WTC11 (cell line): ENCODE results near the gene SKI.

Source experiments
- ESRRA ChIP-seq: sonication (generic); formaldehyde crosslinking; IDR thresholded peaks from 2 replicates; pipeline ENCODE4 v1.8.1; 2022; ENCODE audit warnings: mild to moderate bottlenecking, missing genetic modification reagents, borderline replicate concordance
- ETV6 ChIP-seq: sonication (generic); formaldehyde crosslinking; IDR thresholded peaks from 2 replicates; pipeline ENCODE4 v1.8.1; 2022; ENCODE audit warnings: mild to moderate bottlenecking, missing genetic modification reagents
- FOXP1 ChIP-seq: sonication (generic); formaldehyde crosslinking; IDR thresholded peaks from 2 replicates; pipeline ENCODE4 v1.8.0; 2022; ENCODE audit warnings: missing genetic modification reagents, mild to moderate bottlenecking, moderate library complexity, borderline replicate concordance
- SMAD4 ChIP-seq: sonication (generic); formaldehyde crosslinking; IDR thresholded peaks from 2 replicates; pipeline ENCODE4 v1.8.0; 2022; ENCODE audit warnings: mild to moderate bottlenecking, missing genetic modification reagents
- TP53 ChIP-seq: sonication (generic); formaldehyde crosslinking; IDR thresholded peaks from 2 replicates; pipeline ENCODE4 v1.8.1; 2023; ENCODE audit warnings: mild to moderate bottlenecking, missing genetic modification reagents
- ZBTB21 ChIP-seq: sonication (generic); formaldehyde crosslinking; IDR thresholded peaks from 2 replicates; pipeline ENCODE4 v1.8.1; 2023; ENCODE audit warnings: mild to moderate bottlenecking, missing genetic modification reagents, borderline replicate concordance
- ZNF263 ChIP-seq: sonication (generic); formaldehyde crosslinking; IDR thresholded peaks from 2 replicates; pipeline ENCODE4 v1.8.1; 2022; ENCODE audit warnings: low read depth, mild to moderate bottlenecking, moderate library complexity, missing genetic modification reagents
- TF ChIP-seq, protein P1 (sequence below): fragments of 200-600 bp; IDR thresholded peaks from 2 replicates; pipeline ENCODE4 v1.8.0; 2022; ENCODE audit warnings: antibody characterized with exemption
- TF ChIP-seq, protein P2 (sequence below): fragments of 250-450 bp; sonication (Bioruptor Pico); IDR thresholded peaks from 2 replicates; pipeline ENCODE4 v2.1.2; 2022; ENCODE audit warnings: mild to moderate bottlenecking, moderate library complexity

DNA sequence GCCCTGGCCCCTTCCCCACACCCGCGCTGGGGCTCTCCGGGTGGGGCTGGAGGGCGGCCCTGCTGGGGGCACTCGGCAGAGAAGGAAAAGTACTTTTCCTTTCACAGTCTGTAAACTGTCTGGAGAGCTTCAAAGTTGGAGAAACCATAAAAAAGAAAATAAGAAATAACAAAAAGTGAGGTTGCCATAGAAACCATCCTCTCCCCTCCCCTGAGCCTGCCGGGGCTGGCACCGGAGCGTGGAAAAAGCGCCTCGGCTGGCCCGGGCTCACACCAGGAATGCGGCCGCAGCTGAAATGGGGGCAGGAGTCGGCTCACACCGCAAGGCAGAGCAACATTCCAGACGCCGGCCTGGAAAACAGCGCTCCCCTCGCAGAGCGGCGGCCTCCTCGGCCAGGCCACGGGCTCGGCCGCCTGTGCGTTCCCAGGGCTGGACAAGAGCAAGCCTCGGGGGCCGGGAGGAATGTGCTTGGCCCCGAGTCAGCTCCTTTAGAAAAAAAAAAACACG, 94.0 kb downstream of the SKI start:
- no peak for TF ChIP-seq SMAD4 (CRISPR knock-in tag)
- no peak for TF ChIP-seq ESRRA (CRISPR knock-in tag)
- no peak for TF ChIP-seq TP53 (CRISPR knock-in tag)
- TF ChIP-seq, protein P1, sequence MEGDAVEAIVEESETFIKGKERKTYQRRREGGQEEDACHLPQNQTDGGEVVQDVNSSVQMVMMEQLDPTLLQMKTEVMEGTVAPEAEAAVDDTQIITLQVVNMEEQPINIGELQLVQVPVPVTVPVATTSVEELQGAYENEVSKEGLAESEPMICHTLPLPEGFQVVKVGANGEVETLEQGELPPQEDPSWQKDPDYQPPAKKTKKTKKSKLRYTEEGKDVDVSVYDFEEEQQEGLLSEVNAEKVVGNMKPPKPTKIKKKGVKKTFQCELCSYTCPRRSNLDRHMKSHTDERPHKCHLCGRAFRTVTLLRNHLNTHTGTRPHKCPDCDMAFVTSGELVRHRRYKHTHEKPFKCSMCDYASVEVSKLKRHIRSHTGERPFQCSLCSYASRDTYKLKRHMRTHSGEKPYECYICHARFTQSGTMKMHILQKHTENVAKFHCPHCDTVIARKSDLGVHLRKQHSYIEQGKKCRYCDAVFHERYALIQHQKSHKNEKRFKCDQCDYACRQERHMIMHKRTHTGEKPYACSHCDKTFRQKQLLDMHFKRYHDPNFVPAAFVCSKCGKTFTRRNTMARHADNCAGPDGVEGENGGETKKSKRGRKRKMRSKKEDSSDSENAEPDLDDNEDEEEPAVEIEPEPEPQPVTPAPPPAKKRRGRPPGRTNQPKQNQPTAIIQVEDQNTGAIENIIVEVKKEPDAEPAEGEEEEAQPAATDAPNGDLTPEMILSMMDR = no peak
- TF ChIP-seq, protein P2, sequence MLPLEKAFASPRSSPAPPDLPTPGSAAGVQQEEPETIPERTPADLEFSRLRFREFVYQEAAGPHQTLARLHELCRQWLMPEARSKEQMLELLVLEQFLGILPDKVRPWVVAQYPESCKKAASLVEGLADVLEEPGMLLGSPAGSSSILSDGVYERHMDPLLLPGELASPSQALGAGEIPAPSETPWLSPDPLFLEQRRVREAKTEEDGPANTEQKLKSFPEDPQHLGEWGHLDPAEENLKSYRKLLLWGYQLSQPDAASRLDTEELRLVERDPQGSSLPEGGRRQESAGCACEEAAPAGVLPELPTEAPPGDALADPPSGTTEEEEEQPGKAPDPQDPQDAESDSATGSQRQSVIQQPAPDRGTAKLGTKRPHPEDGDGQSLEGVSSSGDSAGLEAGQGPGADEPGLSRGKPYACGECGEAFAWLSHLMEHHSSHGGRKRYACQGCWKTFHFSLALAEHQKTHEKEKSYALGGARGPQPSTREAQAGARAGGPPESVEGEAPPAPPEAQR = no peak
- TF ChIP-seq FOXP1 (CRISPR knock-in tag) = no peak
- no peak for TF ChIP-seq ETV6 (CRISPR knock-in tag)
- no peak for TF ChIP-seq ZBTB21 (CRISPR knock-in tag)
- TF ChIP-seq ZNF263 (CRISPR knock-in tag) = no peak
